GM19193 (cell line): ENCODE data around the gene GALNT18.

ENCODE experiments used
- POLR2A ChIP-seq: IDR thresholded peaks from 4 replicates; pipeline ENCODE4 v1.6.1; 2011; ENCODE audit not compliant: insufficient read depth, insufficient read length; ENCODE audit errors: extremely low read depth

The GALNT18 gene

DNA sequence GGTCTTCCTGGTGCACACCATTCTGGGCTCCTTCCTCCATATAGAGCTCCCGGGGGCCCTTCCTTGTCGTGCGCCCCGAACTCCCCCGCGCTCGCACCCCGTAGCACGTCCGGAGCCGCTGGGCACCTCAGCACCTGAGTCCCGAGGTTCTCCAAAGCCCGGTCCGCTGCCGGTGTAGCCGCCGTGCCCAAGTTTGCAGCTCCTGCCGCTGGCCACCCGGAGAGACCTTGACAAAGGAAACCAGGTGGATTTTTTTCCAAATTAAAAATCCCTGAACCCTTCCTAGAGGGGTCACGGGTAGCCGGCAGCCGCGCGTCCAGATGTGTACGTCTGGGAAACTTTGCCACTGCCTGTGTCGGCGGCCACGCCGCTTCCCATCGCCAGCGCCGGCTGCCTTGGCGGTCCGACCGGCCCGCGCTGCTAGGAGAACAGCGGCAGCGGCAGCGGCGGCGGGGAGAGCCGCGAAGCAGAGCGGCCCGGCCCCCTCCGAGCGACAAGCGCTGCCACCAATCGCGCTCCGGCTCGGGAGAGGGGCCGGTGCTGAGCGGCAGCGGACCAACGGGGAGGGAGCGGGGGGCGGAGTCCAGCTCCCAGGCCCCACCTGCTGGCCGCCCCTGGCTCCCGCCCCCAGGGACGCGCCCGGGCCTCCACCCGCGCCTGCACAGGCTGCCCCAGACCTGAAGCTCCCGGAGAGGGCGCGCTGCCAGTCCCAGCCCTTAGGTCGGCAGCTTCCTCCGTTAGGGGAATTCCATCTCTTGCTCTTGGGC lies at the start of gene GALNT18:
Gene GALNT18 (minus strand): TSS at position 433 of the 767 bp plus-strand sequence.
- TF ChIP-seq POLR2A = peak; percentile 26

DNA sequence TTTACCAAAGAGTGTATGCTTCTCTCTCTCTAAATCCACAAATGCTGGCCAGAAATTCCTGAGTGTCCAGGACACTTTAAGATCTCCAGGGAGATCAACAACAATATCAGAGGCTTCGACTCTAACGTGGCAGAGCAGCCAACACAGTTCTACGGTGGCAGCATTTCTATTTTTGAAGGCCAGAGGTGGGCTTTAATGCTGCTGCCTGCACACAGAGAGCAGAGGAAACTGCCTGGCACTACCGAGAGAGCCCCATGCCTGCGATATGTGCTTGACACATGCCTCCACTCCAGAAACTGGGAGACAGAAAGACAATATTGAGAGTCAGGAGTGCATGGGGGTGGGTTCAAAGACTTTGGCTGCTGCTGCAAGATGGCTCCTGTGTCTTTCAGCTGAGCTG lies 48.8 kb upstream of the GALNT18 start:
- TF ChIP-seq POLR2A = no peak

DNA sequence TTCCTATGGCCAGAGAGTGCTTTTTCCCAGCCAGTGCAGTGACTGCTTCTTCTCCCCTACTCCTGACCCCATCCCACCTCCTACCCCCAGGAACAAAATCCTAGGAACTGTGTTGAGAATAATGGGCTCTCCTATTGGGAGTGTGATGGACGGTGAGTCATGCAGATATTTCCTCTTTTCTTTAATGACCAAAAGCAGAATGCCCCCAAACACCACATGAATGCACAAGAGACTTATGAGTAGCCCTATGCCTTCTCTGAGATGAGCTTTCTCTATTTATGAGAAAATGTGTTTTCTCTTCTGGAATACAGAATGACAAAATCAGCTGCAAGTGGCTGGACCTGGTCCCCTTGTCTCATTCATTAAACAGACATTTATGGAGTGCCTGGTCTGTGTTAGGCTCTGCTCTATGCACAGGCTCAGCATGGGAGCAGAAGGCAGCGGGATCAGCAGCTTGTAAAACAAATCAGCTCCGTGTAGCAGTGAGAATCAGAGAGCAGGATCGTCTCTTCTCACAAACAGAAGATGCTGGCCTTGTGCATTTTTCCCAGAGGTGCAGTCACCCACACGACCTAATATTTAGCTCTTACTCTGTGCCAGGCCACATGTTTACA lies 47.5 kb upstream of the GALNT18 start:
- no peak for TF ChIP-seq POLR2A

DNA sequence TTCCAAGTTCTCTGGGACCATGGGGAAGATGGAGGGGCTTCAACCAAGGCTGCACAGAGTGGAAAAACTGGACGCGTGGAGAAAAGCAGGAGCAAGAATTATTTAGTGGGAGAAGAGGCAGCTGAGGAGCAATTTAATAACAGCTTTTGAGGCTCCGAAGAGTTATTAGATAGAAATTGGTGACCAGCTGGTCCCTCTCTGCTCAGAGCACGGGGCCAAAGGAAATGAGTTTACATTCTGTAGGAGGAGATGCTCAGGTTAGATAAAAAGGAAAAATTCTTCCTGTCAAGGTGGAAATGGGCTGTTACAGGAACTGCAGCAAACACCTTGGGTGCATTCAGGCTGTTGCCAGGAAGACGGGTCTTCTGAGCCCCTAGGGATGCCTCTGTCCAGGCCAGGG lies 47.0 kb upstream of the GALNT18 start:
- TF ChIP-seq POLR2A = no peak

DNA sequence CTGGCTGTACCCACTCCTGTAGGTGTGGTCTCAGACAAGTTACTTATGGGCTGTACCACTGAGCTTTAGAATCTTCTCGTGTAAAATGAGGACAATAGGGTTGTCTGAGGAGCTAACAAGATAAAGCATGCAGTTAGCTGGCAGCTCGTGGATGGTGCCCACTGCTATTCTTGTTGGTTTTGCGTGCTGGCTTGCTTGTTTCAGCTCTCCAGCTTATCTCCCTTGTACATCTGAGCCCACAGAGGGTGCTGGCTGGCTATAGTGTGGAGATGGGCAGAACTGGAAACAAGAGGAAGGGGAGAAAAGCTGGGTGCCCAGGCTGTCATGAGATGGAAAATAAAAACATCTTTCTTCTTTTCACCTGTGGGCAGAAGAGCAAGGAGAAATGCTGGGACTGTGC lies 46.5 kb upstream of the GALNT18 start:
- TF ChIP-seq POLR2A = no peak

DNA sequence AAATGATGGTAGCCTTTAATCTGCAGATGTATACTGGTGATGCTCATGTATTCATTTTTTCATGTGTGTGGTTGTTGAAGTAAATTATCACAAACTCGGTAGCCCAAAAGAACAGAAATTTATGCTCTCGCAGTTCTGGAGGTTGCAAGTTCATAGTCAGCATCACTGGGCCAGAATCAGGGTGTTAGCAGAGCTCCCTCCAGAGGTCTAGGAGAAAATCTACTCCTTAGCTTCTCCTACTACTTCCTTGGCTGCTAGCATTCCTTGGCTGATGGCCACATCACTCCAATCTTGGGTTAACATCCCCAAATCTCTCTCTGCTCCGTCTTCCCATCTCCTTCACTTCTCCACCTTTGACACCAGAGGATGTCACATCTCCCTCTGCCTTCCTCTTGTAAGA lies 45.3 kb upstream of the GALNT18 start:
- TF ChIP-seq POLR2A = no peak

DNA sequence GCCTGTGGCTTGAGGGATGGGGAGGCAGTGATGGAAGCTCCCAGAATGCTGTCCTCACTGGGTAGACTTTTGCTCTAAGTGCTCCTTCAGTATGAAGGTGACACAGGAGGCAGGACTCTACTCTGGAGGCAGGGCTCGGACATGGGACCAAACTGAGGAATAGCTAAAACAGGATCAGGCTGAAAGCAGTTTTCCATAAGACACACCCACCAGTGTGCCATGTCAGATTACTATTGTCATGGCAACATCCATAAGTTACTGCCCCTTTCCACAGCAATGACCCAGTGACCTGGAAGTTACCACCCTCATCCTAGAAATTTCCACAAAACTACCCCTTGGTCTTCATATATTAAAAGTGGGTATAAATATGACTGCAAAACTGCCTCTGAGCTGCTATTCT lies 43.6 kb upstream of the GALNT18 start:
- TF ChIP-seq POLR2A = no peak

DNA sequence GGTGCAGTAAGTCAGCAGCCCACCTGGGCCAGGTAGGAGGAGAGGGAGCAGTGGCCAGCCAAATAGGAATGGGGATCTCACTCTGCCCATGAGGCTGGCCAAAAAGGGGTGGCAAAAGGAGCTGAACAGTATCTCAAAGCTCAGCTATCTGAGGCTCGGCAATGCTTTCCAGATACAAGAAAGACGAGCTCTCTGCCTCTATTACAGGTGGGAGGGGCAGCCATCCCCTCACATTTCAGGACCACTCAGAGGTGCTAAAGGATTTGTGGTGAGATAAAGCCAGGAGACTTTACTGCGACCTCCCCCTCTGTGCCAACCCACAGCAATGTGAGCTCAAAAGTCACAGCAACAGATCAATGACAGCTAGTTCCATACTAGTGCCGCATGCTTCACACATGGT lies 42.1 kb upstream of the GALNT18 start:
- TF ChIP-seq POLR2A = no peak

DNA sequence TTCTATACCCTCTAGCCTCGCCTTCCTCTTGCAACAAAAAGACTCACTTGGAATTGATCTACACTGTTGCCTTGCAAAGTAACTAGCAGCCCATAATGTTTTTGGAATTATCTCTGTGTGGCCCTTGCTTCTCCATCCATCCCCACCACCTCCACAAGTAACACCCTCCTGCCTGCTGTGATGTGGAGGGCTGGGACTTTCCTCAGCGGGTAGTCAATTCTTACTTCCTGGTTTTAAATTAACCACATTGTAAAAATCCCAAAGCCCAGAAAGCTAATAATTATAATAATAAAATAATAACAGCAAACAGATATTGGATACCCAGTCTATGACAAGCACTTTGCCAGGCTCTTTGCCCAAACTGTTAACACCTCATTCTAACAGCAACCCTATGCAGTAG lies 40.8 kb upstream of the GALNT18 start:
- TF ChIP-seq POLR2A = no peak

DNA sequence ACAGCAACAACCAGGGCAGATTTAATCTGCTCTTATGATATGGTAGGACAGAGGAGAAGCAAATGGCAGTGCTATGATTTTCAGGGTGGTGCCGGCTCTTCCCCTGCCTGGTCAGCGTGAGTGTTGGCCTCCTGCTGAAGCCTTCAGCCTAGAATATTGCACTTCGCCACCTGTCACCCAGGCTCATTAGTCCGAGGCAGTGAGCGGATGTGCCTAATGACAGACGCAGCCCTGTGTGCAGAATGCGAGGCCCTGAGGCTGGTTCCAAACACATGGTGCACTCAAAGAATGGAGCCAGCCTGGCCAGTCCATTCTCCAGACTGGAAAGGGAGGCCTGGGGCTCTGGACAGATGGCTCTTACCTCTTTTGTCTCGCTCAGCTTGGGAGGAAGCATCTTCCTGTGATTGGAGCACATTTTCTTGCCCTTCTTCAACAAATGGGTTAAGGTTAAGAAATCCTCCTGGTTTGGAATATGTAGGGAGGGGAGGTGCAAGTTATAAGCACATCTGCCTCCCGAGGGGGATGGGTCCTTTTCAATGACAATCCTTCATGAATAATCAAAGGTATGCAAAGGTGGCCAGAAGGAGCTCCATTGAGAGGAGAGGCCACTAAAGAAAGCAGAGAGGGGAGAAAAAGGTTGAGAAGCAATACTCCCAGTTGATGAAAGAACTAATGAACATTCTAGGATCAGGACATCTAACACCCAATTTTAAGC lies 39.7 kb upstream of the GALNT18 start:
- TF ChIP-seq POLR2A = no peak

DNA sequence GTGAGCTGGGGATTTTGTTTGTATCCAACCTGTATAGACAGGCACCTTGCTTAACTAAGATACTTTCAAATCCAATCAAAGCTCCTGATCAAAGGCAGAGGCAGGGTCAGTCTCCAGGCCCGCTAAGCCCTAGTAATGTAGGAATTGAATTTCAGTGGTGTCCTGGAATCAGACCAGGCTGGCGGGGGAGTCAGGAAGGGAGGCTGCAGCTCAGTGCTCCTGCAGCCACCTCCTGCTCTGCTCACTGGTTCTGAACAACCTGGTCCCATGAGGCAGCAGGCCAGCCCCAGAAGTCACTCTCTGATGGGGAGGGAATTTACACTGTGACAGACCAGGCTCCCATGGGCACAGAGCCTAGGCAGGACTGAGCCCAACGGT lies 38.5 kb upstream of the GALNT18 start:
- no peak for TF ChIP-seq POLR2A

DNA sequence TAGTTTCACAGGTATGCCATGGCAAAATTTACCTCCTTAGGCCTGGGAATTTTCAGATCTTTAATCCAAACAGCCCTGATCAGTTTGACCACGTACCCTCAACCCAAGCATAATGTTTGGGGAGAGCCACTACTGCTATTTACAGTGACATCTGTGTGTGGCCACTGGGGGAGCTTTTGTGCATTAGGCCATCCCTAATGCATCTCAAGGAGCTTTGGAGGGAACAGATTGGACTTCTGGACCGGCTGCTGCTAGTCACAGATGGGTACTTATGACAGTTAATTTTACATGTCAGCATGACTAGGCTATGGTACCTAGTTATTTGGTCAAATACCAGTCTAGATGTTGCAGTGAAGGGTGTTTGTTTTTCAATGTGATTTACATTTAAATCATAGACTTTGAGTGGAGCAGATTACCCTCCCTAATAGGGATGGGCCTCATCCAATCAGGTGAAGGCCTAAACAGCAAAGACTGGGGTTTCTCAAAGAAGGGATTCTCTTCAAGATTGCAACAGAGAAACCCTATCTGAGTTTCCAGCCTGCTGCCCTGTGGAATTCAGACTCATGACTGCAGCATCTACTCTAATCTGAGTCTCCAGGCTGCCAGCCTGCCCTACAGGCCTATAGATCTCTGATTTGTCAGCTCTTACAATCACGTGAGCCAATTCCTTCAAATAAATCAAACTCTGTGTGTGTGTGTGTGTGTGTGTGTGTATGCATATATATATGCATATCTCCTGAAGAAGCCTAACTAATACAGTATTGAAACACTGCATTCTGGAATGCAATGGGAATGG lies 38.0 kb upstream of the GALNT18 start:
- TF ChIP-seq POLR2A = no peak

DNA sequence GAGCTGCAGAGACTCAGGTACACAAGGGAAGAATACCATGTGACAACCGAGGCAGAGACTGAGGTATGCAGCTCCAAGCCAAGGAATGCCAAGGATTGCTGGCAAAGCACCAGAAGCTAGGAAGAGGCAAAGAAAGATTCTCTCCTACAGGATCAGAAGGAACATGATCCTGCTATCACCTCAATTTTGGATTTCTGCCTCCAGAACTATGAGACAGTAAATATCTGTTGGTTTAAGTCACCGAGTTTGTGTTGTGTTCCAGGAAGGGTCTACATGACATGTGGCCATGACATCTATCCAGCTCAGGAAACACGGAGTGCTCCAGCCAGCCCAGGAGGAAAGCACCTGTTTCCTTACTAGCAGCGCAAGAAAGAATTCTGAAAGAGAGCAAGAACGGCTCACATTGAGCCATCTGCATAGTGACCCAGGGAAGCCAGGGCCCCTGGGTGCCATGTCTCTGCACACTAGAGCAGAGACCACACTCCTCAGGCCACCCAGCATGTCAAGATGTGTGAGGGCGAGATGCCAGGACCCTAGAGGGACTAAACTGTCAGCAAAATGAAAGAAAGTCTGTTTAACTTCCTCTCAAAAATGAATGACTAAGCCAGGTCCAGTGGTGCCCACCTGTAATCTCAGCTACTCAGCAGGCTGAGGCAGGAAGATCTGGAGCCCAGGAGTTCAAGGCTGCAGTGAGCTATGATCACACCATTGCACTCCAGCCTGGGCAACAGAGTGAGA lies 35.6 kb upstream of the GALNT18 start:
- no peak for TF ChIP-seq POLR2A

DNA sequence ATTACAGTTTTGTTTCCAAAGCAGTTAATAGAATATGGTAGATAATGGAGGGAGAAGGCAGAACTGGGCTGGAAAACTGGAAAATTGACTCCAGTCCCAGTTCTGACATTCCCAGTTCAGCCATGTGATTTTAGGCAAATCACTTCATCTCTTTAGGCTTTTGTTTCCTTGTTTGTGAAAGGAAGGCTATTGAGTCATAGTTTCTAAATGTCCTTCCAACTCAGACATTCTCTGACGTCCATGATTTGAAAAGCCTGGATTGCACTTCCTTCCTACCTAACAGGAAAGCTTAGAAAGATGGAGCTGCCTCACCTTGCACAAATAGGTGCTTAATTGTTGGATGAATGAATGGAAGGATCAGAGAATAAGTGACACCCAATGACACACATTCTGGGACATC lies 19.8 kb upstream of the GALNT18 start:
- TF ChIP-seq POLR2A = no peak
